Thoracic aorta (tissue), 2 donors: ENCODE data around the gene FGFR3. TPM values are rescaled to one million over a fixed set of nuclear protein-coding genes. Genes with fewer than 3 reads are reported as not detected.

Experiments
- ATAC-seq: fragments of 150-250 bp; one replicate; pipeline ENCODE4 v1.8.0; 2017; ENCODE audit warnings: low read depth; ENCODE audit not compliant: insufficient number of reproducible peaks, low FRiP score
- DNase-seq: peaks from one replicate; pipeline ENCODE4 v3.0.0-alpha.2; 2020; ENCODE audit warnings: low spot score
- H3K27ac ChIP-seq, 2 donors: fragments of 200-600 bp; sonication (generic); 1 replicate in 1 of 2; 2 replicates in 1 of 2; pipeline ENCODE4 v1.5.1; 2016; ENCODE audit warnings: mild to moderate bottlenecking in 2 of 2, moderate library complexity in 2 of 2
- H3K27me3 ChIP-seq: fragments of 200-600 bp; sonication (generic); replicated peaks from 2 replicates; pipeline ENCODE4 v1.6.0; 2016; ENCODE audit warnings: mild to moderate bottlenecking; ENCODE audit not compliant: insufficient read depth
- H3K36me3 ChIP-seq: fragments of 200-600 bp; sonication (generic); one replicate; pipeline ENCODE4 v1.5.1; 2016
- H3K4me1 ChIP-seq, 2 donors: fragments of 200-600 bp; sonication (generic); 1 replicate in 1 of 2; 2 replicates in 1 of 2; pipeline versions ENCODE4 v1.5.1 to v1.6.0; 2016; ENCODE audit warnings: low read depth in 2 of 2, mild to moderate bottlenecking in 1 of 2; ENCODE audit not compliant: control insufficient read depth in 1 of 2
- H3K4me3 ChIP-seq: fragments of 200-600 bp; sonication (generic); 2 replicates; pipeline ENCODE4 v1.5.1; 2016; ENCODE audit warnings: mild to moderate bottlenecking
- H3K9me3 ChIP-seq: fragments of 200-600 bp; sonication (generic); 2 replicates; pipeline ENCODE4 v1.5.1; 2016
- CTCF ChIP-seq: fragments of 200-600 bp; sonication (generic); IDR thresholded peaks from one replicate; pipeline ENCODE4 v1.5.1; 2019; ENCODE audit warnings: antibody characterized with exemption
- total RNA-seq, 2 donors: library from RNA; depleted of rRNA; stranded (reverse); fragments of >200 nt; gene quantifications; one replicate each; pipeline versions ENCODE4 v1.1.0 to v1.2.3, GENCODE V29; 2016

Gene FGFR3
- total RNA-seq, 2 donors from 2014 or later: 0.68 to 1.4 TPM

DNA sequence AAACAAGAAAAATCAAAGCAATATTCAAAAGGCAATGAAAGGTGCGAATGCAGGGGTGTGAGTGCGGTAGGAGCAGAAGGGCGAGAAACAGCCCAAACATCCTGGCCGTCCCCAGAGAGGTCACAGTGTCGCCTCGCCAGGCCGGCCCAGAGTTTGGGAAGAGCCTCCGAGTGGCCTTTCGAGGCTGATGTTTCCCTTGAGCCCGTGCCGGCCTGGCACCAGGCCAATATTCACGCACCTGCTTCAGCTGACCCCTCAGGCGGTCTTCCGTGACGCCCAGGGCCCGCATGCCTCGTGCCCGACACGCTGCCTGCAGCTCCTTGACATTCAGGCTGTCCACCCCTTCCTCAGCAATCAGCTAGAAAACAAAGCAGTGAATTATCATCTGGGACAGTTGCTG, 32.2 kb downstream of the FGFR3 start:
- Histone ChIP-seq H3K4me3 (no peak overlapping the region), H3K4me1 (no peaks in the 10 kb centered on the region), H3K27ac (no peak overlapping the region), H3K27me3 (no peaks in the 10 kb centered on the region), H3K36me3 (peaks cover 45% of the 10 kb centered on the region), H3K9me3 (no peaks in the 10 kb centered on the region)
- DNase-seq: no peak
- no peak for TF ChIP-seq CTCF
- no peak for ATAC-seq

DNA sequence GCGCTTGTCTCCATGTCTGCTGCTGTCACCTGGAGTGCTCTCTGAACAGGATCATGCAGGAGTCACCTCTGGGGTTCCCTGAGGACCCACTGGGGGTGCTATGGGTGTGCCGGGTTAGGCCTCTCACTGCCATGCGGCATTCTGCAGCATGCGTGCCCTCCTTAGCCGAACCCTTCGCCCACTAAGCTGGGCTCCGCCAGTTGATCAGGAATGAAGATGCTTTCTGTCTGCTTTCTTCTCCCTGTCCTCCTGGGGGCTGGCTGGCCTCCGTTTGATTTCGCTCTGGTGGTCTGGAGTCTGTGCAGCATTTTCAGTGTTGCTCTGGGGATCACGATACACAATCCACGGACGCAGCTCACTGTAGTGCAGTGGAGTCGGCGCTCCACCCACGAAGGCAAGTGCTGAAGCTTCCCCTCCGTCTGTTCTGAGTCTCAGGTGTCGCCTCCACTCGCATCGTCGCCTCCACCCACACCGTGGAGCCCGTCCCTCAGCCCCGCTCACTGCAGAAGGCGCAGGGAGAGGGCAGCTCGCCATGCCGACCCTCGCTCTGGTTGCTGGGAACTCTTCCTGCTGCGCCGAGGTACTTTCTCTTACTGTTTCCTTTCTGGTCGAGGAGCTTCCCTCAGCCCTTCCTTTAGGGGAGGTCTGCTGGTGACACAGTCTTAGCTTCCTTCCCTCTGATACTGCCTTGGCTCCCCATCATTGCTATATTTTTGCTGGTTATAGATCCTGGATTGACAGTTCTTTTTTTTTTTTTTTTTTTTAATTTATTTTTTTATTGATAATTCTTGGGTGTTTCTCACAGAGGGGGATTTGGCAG, 33.6 kb downstream of the FGFR3 start:
- DNase-seq: no peak
- no peak for ATAC-seq
- Histone ChIP-seq H3K36me3 (peaks cover 48% of the 10 kb centered on the region), H3K27me3 (no peaks in the 10 kb centered on the region), H3K4me3 (no peak overlapping the region), H3K9me3 (no peaks in the 10 kb centered on the region), H3K4me1 (no peaks in the 10 kb centered on the region), H3K27ac (no peak overlapping the region)
- TF ChIP-seq CTCF: no peak

DNA sequence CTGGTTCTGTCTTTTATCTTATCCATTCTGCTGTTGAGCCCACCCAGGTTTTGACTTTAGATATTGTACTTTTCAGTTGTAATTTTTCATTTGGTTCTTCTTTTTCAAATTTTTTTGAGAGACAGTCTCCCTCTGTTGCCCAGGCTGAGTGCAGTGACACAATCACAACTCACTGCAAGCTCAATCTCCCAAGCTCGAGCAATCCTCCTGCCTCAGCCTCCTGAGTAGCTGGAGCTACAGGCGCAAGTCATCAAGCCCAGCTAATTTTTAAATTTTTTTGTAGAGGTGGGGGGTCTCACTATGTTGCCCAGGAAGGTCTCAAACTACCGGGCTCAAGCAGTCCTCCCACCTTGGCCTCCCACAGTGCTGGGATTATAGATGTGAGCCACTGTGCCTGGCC, 37.1 kb downstream of the FGFR3 start:
- Histone ChIP-seq H3K27me3 (no peaks in the 10 kb centered on the region), H3K9me3 (no peaks in the 10 kb centered on the region), H3K27ac (no peak overlapping the region), H3K4me1 (no peaks in the 10 kb centered on the region), H3K36me3 (peaks cover 42% of the 10 kb centered on the region), H3K4me3 (no peak overlapping the region)
- TF ChIP-seq CTCF: no peak
- no peak for ATAC-seq
- no peak for DNase-seq

DNA sequence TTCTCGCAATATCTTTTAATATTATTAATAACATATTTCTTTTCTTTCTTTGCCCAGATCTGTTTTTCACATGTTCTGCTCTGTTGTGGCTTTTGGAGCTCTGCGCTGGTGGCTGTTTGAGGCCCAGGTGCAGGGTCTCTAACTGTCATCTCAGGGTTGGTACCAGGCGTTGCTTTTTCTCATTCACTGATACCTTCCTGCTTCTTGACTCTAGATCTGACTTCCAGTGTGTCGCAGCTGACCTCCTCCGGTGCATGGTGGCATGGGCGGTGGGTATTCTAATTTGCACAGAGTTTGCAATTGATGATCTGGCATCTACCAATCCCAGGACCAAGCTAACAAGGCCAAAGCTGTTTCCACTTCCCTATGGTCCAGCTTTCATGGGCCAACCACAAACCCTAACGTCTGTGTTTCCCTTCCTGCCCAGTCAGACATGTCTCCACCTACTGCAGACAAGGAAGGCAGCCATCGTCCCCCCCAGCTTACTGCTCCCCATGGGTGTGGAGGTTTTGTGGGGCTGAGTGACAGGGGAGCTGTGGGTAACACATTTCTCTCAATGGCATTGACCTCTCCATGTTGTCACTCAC, 37.6 kb downstream of the FGFR3 start:
- Histone ChIP-seq H3K4me1 (no peaks in the 10 kb centered on the region), H3K27me3 (no peaks in the 10 kb centered on the region), H3K4me3 (no peak overlapping the region), H3K9me3 (no peaks in the 10 kb centered on the region), H3K27ac (no peak overlapping the region), H3K36me3 (peaks cover 47% of the 10 kb centered on the region)
- no peak for TF ChIP-seq CTCF
- ATAC-seq (no peak), DNase-seq (no peak)

DNA sequence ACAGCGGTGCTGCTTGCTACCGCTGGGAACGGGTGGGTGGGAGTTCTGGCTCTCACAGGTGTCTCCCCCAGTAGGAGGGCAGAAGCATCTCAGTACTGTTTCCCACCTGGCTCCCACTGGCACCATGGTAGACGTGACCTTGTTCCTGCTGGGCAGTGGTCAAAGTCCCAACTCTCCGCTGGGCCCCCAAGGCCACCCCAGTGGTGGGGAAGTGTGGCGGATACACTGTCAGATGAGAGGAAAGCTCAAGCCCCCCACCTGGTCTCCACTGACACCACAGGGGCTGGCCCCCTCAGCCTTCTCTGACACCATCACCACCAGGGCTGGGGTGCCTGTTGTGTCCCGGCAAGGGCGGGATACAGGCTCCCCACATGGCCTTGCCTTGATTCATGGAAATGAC, 38.2 kb downstream of the FGFR3 start:
- Histone ChIP-seq H3K36me3 (peaks cover 51% of the 10 kb centered on the region), H3K9me3 (no peaks in the 10 kb centered on the region), H3K27me3 (no peaks in the 10 kb centered on the region), H3K4me3 (no peak overlapping the region), H3K4me1 (no peaks in the 10 kb centered on the region), H3K27ac (no peak overlapping the region)
- DNase-seq (no peak), ATAC-seq (no peak)
- TF ChIP-seq CTCF: no peak
